Activated naive CD8-positive, alpha-beta T cell treated with anti-CD3 and anti-CD28 coated beads, Interleukin-2, amount 10 ng/mL, durations not matched to agents 7 days and 5 days (primary cell): Measurements from ENCODE around the gene PRKAR1B. TPM values are rescaled to one million over a fixed set of nuclear protein-coding genes. Genes with fewer than 3 reads are reported as not detected.
"Not testable (repeated sequence)": the region's sequence is repeated elsewhere in the genome, so short reads cannot be mapped to it uniquely, and the experiment has no call there.

Source experiments
- ATAC-seq: fragments of 150-1000 bp; cut with Tn5 transposase; one replicate; pipeline ENCODE4 v1.10.0; 2021; ENCODE audit warnings: low read depth, moderate library complexity
- POLR2A ChIA-PET: fragments of 350-600 bp; sonication (Branson Sonifier 250); formaldehyde crosslinking; loops from one replicate; lab custom pipeline; 2021; ENCODE audit warnings: antibody characterized with exemption; lab: Charles Lee
- DNase-seq: peaks from one replicate; pipeline ENCODE4 v3.0.0; 2021
- H3K27ac Mint-ChIP-seq: one replicate; pipeline ENCODE4 v1.8.0; 2022; ENCODE audit warnings: mild to moderate bottlenecking, mixed read lengths
- H3K27me3 Mint-ChIP-seq: one replicate; pipeline ENCODE4 v1.8.0; 2022; ENCODE audit warnings: mild to moderate bottlenecking, moderate library complexity, mixed read lengths
- H3K36me3 Mint-ChIP-seq: one replicate; pipeline ENCODE4 v1.8.0; 2021; ENCODE audit warnings: mild to moderate bottlenecking, mixed read lengths
- H3K4me1 Mint-ChIP-seq: one replicate; pipeline ENCODE4 v1.8.0; 2021; ENCODE audit warnings: mixed read lengths
- H3K4me3 Mint-ChIP-seq: one replicate; pipeline ENCODE4 v1.8.0; 2022; ENCODE audit warnings: mild to moderate bottlenecking, moderate library complexity, mixed read lengths
- H3K9me3 Mint-ChIP-seq: one replicate; pipeline ENCODE4 v1.8.0; 2021; ENCODE audit warnings: mixed read lengths
- total RNA-seq, 2 experiments: library from RNA; stranded (reverse); gene quantifications; one replicate each; pipeline ENCODE4 v1.2.3, GENCODE V29; 2021

PRKAR1B gene
- total RNA-seq, 2 experiments from 2014 or later: 26.5 to 28.2 TPM

- H3K9me3 Mint-ChIP-seq: peaks cover 24% of the 10 kb centered on the region
- H3K4me1 Mint-ChIP-seq: peaks cover 3% of the 10 kb centered on the region
- POLR2A ChIA-PET: no interaction called here
- H3K27ac Mint-ChIP-seq: no peak overlapping the region
- H3K36me3 Mint-ChIP-seq: peaks cover 46% of the 10 kb centered on the region
- no peak overlapping the region for H3K4me3 Mint-ChIP-seq
- ATAC-seq: no peak
- no peaks in the 10 kb centered on the region for H3K27me3 Mint-ChIP-seq
- no peak for DNase-seq
These were observed 101.6 kb downstream of the PRKAR1B start for GRCh38 chr7:625376-625971.

GRCh38 chr7:623464-623863 is 103.6 kb downstream of the PRKAR1B start:
- POLR2A ChIA-PET: no interaction called here
- no peak overlapping the region for H3K4me3 Mint-ChIP-seq
- peaks cover 28% of the 10 kb centered on the region for H3K9me3 Mint-ChIP-seq
- no peaks in the 10 kb centered on the region for H3K27me3 Mint-ChIP-seq
- peaks cover 57% of the 10 kb centered on the region for H3K36me3 Mint-ChIP-seq
- no peak for DNase-seq
- H3K4me1 Mint-ChIP-seq: peaks cover 21% of the 10 kb centered on the region
- no peak for ATAC-seq
- no peak overlapping the region for H3K27ac Mint-ChIP-seq

GRCh38 chr7:621572-622285 is 105.4 kb downstream of the PRKAR1B start:
- no peaks in the 10 kb centered on the region for H3K27me3 Mint-ChIP-seq
- POLR2A ChIA-PET: no interaction called here
- peaks cover 31% of the 10 kb centered on the region for H3K4me1 Mint-ChIP-seq
- H3K36me3 Mint-ChIP-seq: peaks cover 56% of the 10 kb centered on the region
- H3K9me3 Mint-ChIP-seq: peaks cover 28% of the 10 kb centered on the region
- H3K27ac Mint-ChIP-seq: no peak overlapping the region
- ATAC-seq: no peak
- DNase-seq: no peak
- H3K4me3 Mint-ChIP-seq: no peak overlapping the region

- Mint-ChIP-seq H3K27me3 (no peaks in the 10 kb centered on the region), H3K4me1 (peaks cover 38% of the 10 kb centered on the region), H3K4me3 (no peak overlapping the region), H3K36me3 (peaks cover 56% of the 10 kb centered on the region), H3K27ac (peak overlapping the region; percentile 100), H3K9me3 (peaks cover 26% of the 10 kb centered on the region)
- POLR2A ChIA-PET: interaction anchor here (9.1 kb wide), 1 partner anchor 18 kb away, joined by 164 read pairs; no protein-coding TSS in a partner anchor
- ATAC-seq (no peak), DNase-seq (no peak)
These were observed 106.2 kb downstream of the PRKAR1B start for GRCh38 chr7:620885-621284.

- peaks cover 39% of the 10 kb centered on the region for H3K4me1 Mint-ChIP-seq
- peak overlapping the region; percentile 100 for H3K27ac Mint-ChIP-seq
- H3K27me3 Mint-ChIP-seq: no peaks in the 10 kb centered on the region
- ATAC-seq (no peak), DNase-seq (no peak)
- POLR2A ChIA-PET: interaction anchor here (0.7 to 9.1 kb wide), 4 partner anchors 10 to 268 kb away, joined by 4 to 164 read pairs (median 12); no protein-coding TSS in a partner anchor
- peaks cover 24% of the 10 kb centered on the region for H3K9me3 Mint-ChIP-seq
- peaks cover 52% of the 10 kb centered on the region for H3K36me3 Mint-ChIP-seq
- H3K4me3 Mint-ChIP-seq: peak overlapping the region; percentile 13
These were observed 107.0 kb downstream of the PRKAR1B start for GRCh38 chr7:620056-620455.

- Mint-ChIP-seq H3K4me1 (peaks cover 45% of the 10 kb centered on the region), H3K36me3 (peaks cover 46% of the 10 kb centered on the region), H3K27me3 (no peaks in the 10 kb centered on the region), H3K9me3 (peaks cover 18% of the 10 kb centered on the region), H3K27ac (peak overlapping the region; percentile 100), H3K4me3 (peak overlapping the region; percentile 90)
- ATAC-seq: no peak
- POLR2A ChIA-PET: interaction anchor here (0.7 to 9.1 kb wide), 4 partner anchors 10 to 267 kb away, joined by 4 to 164 read pairs (median 12); no protein-coding TSS in a partner anchor
- DNase-seq: no peak
These were observed 107.7 kb downstream of the PRKAR1B start for GRCh38 chr7:619368-619840.

GRCh38 chr7:618539-619367 is 108.3 kb downstream of the PRKAR1B start:
- Mint-ChIP-seq H3K36me3 (peaks cover 45% of the 10 kb centered on the region), H3K27ac (peak overlapping the region; percentile 100), H3K9me3 (peaks cover 17% of the 10 kb centered on the region), H3K4me3 (peak overlapping the region; percentile 90), H3K27me3 (no peaks in the 10 kb centered on the region), H3K4me1 (peaks cover 49% of the 10 kb centered on the region)
- POLR2A ChIA-PET: interaction anchor here (0.7 to 9.1 kb wide), 12 partner anchors 9 to 266 kb away, joined by 3 to 164 read pairs (median 7); partner anchors contain the start of genes DNAAF5 and PRKAR1B
- DNase-seq (peak; percentile 63), ATAC-seq (peak; percentile 82)

GRCh38 chr7:617614-618538 is 109.2 kb downstream of the PRKAR1B start:
- ATAC-seq: peak; percentile 53
- Mint-ChIP-seq H3K9me3 (peaks cover 11% of the 10 kb centered on the region), H3K4me1 (peaks cover 54% of the 10 kb centered on the region), H3K27me3 (no peaks in the 10 kb centered on the region), H3K36me3 (peaks cover 36% of the 10 kb centered on the region), H3K27ac (peak overlapping the region; percentile 100), H3K4me3 (peak overlapping the region; percentile 90)
- peak; percentile 67 for DNase-seq
- POLR2A ChIA-PET: interaction anchor here (0.7 to 9.1 kb wide), 13 partner anchors 8 to 305 kb away, joined by 3 to 164 read pairs (median 6); partner anchors contain the start of genes DNAAF5 and PRKAR1B

- peaks cover 66% of the 10 kb centered on the region for H3K4me1 Mint-ChIP-seq
- H3K27me3 Mint-ChIP-seq: no peaks in the 10 kb centered on the region
- peak overlapping the region; percentile 100 for H3K27ac Mint-ChIP-seq
- H3K9me3 Mint-ChIP-seq: peaks cover 10% of the 10 kb centered on the region
- DNase-seq (no peak), ATAC-seq (no peak)
- POLR2A ChIA-PET: interaction anchor here (9.1 kb wide), 1 partner anchor 11 kb away, joined by 164 read pairs; no protein-coding TSS in a partner anchor
- H3K4me3 Mint-ChIP-seq: peak overlapping the region; percentile 75
- peaks cover 16% of the 10 kb centered on the region for H3K36me3 Mint-ChIP-seq
These were observed 113.5 kb downstream of the PRKAR1B start for GRCh38 chr7:613442-614140.

- H3K27ac Mint-ChIP-seq: peak overlapping the region; percentile 92
- peak overlapping the region; percentile 23 for H3K4me3 Mint-ChIP-seq
- peaks cover 16% of the 10 kb centered on the region for H3K36me3 Mint-ChIP-seq
- H3K4me1 Mint-ChIP-seq: peaks cover 68% of the 10 kb centered on the region
- POLR2A ChIA-PET: interaction anchor here (9.1 kb wide), 1 partner anchor 9 kb away, joined by 164 read pairs; no protein-coding TSS in a partner anchor
- ATAC-seq, DNase-seq, H3K27me3 Mint-ChIP-seq, H3K9me3 Mint-ChIP-seq: not testable (repeated sequence)
These were observed 115.2 kb downstream of the PRKAR1B start for GRCh38 chr7:611837-612236.

- DNase-seq (no peak), ATAC-seq (no peak)
- no peaks in the 10 kb centered on the region for H3K27me3 Mint-ChIP-seq
- peak overlapping the region; percentile 92 for H3K27ac Mint-ChIP-seq
- H3K4me3 Mint-ChIP-seq: peak overlapping the region; percentile 64
- H3K9me3 Mint-ChIP-seq: peaks cover 10% of the 10 kb centered on the region
- H3K4me1 Mint-ChIP-seq: peaks cover 63% of the 10 kb centered on the region
- peaks cover 13% of the 10 kb centered on the region for H3K36me3 Mint-ChIP-seq
- POLR2A ChIA-PET: interaction anchor here (0.9 kb wide), 1 partner anchor 249 kb away, joined by 4 read pairs; no protein-coding TSS in a partner anchor
These were observed 115.7 kb downstream of the PRKAR1B start for GRCh38 chr7:611281-611810.
